Lung (tissue), 12 donors: Measurements from ENCODE around the gene MAPK6. TPM values are rescaled to one million over a fixed set of nuclear protein-coding genes. Genes with fewer than 3 reads are reported as not detected.

ENCODE experiments used
- ATAC-seq: fragments of 200-7000 bp; cut with Tn5 transposase; one replicate; pipeline ENCODE4 v1.9.1; 2020; ENCODE audit warnings: moderate number of reproducible peaks; ENCODE audit not compliant: insufficient read depth, low FRiP score
- DNase-seq, 3 donors: peaks; one replicate each; pipeline ENCODE4 v3.0.0-alpha.2; 2013 to 2017
- H3K27ac ChIP-seq, 2 donors: one replicate each; pipeline ENCODE4 v1.5.1; 2013; ENCODE audit warnings: mild to moderate bottlenecking in 2 of 2, moderate library complexity in 2 of 2, control low read depth in 1 of 2, inconsistent platforms in 1 of 2, low read depth in 1 of 2, low read length in 1 of 2
- H3K27me3 ChIP-seq, 3 donors: one replicate each; pipeline ENCODE4 v1.5.1; 2013; ENCODE audit warnings: low read length in 2 of 3; ENCODE audit not compliant: control insufficient read depth in 3 of 3, insufficient read depth in 3 of 3
- H3K36me3 ChIP-seq, 4 donors: one replicate each; pipeline ENCODE4 v1.5.1; 2013; ENCODE audit warnings: low read length in 4 of 4, mild to moderate bottlenecking in 1 of 4, moderate library complexity in 1 of 4; ENCODE audit not compliant: control insufficient read depth in 4 of 4, insufficient read depth in 4 of 4
- H3K4me1 ChIP-seq, 5 donors: one replicate each; pipeline ENCODE4 v1.5.1; 2013; ENCODE audit warnings: low read length in 5 of 5, mild to moderate bottlenecking in 2 of 5, moderate library complexity in 1 of 5; ENCODE audit not compliant: control insufficient read depth in 5 of 5, insufficient read depth in 5 of 5
- H3K4me3 ChIP-seq: one replicate; pipeline ENCODE4 v1.5.1; 2013; ENCODE audit warnings: mild to moderate bottlenecking, control low read depth, moderate library complexity
- H3K9ac ChIP-seq, 2 donors: one replicate each; pipeline ENCODE4 v1.5.1; 2013; ENCODE audit warnings: low read length in 2 of 2, control low read depth in 1 of 2; ENCODE audit not compliant: insufficient read depth in 1 of 2
- H3K9me3 ChIP-seq, 4 donors: one replicate each; pipeline ENCODE4 v1.5.1; 2013; ENCODE audit warnings: low read length in 3 of 4, mild to moderate bottlenecking in 1 of 4, moderate library complexity in 1 of 4; ENCODE audit not compliant: control insufficient read depth in 4 of 4, insufficient read depth in 3 of 4
- WGBS, 2 donors: extraction: QIAGEN DNeasy Blood & Tissue Kit; methylation state at CpG; one replicate each; pipeline ENCODE4 v1.1.7; 2013; 5-methylcytosine and 5-hydroxymethylcytosine counted together
- polyA plus RNA-seq, 2 donors: library from polyadenylated mRNA; stranded (reverse); fragments of 200-250 nt; gene quantifications; one replicate each; pipeline ENCODE4 v1.2.1, GENCODE V29; 2013
- total RNA-seq, 2 donors: library from RNA; depleted of rRNA in 1 of 2; stranded (reverse); fragments of >200 nt in 1 of 2; gene quantifications; one replicate each; pipeline ENCODE4 v1.2.1, GENCODE V29; 2014 to 2021
- TF ChIP-seq, protein P1 (sequence below): IDR thresholded peaks from 2 replicates; pipeline ENCODE4 v1.5.1; 2012; ENCODE audit warnings: mild to moderate bottlenecking; ENCODE audit errors: control extremely low read depth, extremely low read depth
- donor health status: control.
- donor health status: control.
- donor health status: Bipolar disorder and iron deficiency.
- donor health status: healthy.
- donor health status: DM: yes; HTN: yes; CAD: no.

Gene MAPK6
- total and polyA plus RNA-seq, 4 donors = 5.4 to 39.8 (median 24.6) TPM

DNA sequence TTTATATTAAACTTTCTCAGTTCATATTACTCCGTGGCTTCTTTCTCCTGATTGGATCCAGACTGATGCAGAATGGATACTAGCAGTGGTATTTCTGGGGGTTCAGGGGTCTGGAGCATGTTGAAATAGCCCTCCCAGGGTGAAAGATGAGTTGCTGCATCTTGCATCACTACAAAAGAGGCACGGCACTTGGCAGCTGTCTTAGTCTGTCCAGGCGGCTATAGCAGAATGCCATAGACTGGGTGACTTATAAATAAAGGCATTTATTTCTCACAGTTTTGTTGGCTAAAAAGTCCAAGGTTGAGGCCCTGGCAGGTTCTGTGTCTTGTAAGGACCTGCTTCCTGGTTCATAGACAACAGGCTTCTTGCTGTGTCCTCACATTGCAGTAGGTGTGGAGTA lies 94.2 kb downstream of the MAPK6 start:
- peaks cover 0 to 28% (median 18%) of the 10 kb centered on the region in 3 donors for H3K27me3 ChIP-seq
- H3K4me3 ChIP-seq = no peak overlapping the region
- WGBS, 2 donors = 60 to 80% methylated on average over 3 of the region's 3 CpGs
- peaks cover 0 to 17% (median 4%) of the 10 kb centered on the region in 5 donors for H3K4me1 ChIP-seq
- ATAC-seq (no peak), DNase-seq (peak in 2 of 3 donors; percentile 32 to 33)
- no peaks in the 10 kb centered on the region for H3K36me3 ChIP-seq
- H3K9ac ChIP-seq = no peak overlapping the region
- peaks cover 0 to 3% (median 0%) of the 10 kb centered on the region in 4 donors for H3K9me3 ChIP-seq
- H3K27ac ChIP-seq = no peak overlapping the region
- TF ChIP-seq, protein P1, sequence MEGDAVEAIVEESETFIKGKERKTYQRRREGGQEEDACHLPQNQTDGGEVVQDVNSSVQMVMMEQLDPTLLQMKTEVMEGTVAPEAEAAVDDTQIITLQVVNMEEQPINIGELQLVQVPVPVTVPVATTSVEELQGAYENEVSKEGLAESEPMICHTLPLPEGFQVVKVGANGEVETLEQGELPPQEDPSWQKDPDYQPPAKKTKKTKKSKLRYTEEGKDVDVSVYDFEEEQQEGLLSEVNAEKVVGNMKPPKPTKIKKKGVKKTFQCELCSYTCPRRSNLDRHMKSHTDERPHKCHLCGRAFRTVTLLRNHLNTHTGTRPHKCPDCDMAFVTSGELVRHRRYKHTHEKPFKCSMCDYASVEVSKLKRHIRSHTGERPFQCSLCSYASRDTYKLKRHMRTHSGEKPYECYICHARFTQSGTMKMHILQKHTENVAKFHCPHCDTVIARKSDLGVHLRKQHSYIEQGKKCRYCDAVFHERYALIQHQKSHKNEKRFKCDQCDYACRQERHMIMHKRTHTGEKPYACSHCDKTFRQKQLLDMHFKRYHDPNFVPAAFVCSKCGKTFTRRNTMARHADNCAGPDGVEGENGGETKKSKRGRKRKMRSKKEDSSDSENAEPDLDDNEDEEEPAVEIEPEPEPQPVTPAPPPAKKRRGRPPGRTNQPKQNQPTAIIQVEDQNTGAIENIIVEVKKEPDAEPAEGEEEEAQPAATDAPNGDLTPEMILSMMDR = no peak

DNA sequence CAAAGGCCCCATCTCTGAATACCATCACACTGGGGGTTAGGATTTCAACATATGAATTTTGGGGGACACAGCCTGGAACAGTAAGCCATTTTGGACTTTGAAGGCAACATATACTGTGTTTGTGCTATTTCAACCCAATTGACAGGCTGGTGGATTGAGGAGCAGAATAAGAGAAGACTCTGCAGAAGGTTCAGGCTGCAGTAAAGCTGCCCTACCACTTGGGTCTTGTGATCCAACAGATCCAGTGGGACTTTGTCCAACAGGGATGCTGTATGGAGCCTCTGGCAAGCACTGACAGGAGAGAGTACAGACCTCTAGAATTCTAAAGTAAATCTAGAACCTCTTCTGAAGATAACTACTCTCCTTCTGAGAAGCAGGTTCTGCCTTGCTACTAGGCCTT lies 94.7 kb downstream of the MAPK6 start:
- DNase-seq (no peak), ATAC-seq (no peak)
- Histone ChIP-seq H3K27ac (no peak overlapping the region), H3K4me1 (peaks cover 0 to 17% (median 4%) of the 10 kb centered on the region in 5 donors), H3K27me3 (peaks cover 0 to 25% (median 18%) of the 10 kb centered on the region in 3 donors), H3K9ac (no peak overlapping the region), H3K36me3 (no peaks in the 10 kb centered on the region), H3K9me3 (peaks cover 0 to 3% (median 0%) of the 10 kb centered on the region in 4 donors), H3K4me3 (no peak overlapping the region)
- TF ChIP-seq, protein P1 = no peak

- Histone ChIP-seq H3K4me1 (peaks cover 0 to 17% (median 4%) of the 10 kb centered on the region in 5 donors), H3K27ac (no peak overlapping the region), H3K27me3 (peaks cover 0 to 21% (median 18%) of the 10 kb centered on the region in 3 donors), H3K9me3 (peaks cover 0 to 3% (median 0%) of the 10 kb centered on the region in 4 donors), H3K4me3 (no peak overlapping the region), H3K9ac (no peak overlapping the region), H3K36me3 (no peaks in the 10 kb centered on the region)
- DNase-seq = peak; percentile 46 to 79 (median 66)
- WGBS, 2 donors = 72 to 88% methylated on average over 5 of the region's 5 CpGs
- TF ChIP-seq, protein P1 = no peak
- ATAC-seq = no peak
Measured at GRCh38 chr15:52114261-52115055, 95.4 kb downstream of the MAPK6 start.
